ENCODE data around the gene COA3.

Gene COA3

GRCh38 chr17:42817866-42818265, 19.4 kb upstream of the COA3 start:
- DNase-seq (ENCODE audit: low spot score) = no peak

- no peak for DNase-seq (ENCODE audit: low spot score)
These were observed 16.3 kb upstream of the COA3 start for GRCh38 chr17:42814633-42815399.

- DNase-seq (ENCODE audit: low spot score) = no peak
These were observed 10.7 kb upstream of the COA3 start for GRCh38 chr17:42809250-42809649.

- no peak for DNase-seq (ENCODE audit: low spot score)
These were observed 7.7 kb upstream of the COA3 start for GRCh38 chr17:42806249-42806648.

GRCh38 chr17:42804918-42805367, 6.4 kb upstream of the COA3 start:
- DNase-seq (ENCODE audit: low spot score) = no peak

- DNase-seq (ENCODE audit: low spot score) = no peak
These were observed 4.8 kb upstream of the COA3 start for GRCh38 chr17:42803074-42803883.

GRCh38 chr17:42798011-42798382, 507 bp downstream of the COA3 start:
- no peak for DNase-seq (ENCODE audit: low spot score)

- no peak for DNase-seq (ENCODE audit: low spot score)
These were observed 1.2 kb downstream of the COA3 start for GRCh38 chr17:42797067-42798007.

- no peak for DNase-seq (ENCODE audit: low spot score)
These were observed 2.3 kb downstream of the COA3 start for GRCh38 chr17:42796066-42796758.

GRCh38 chr17:42795465-42795864, 3.0 kb downstream of the COA3 start:
- no peak for DNase-seq (ENCODE audit: low spot score)

GRCh38 chr17:42795061-42795460, 3.4 kb downstream of the COA3 start:
- DNase-seq (ENCODE audit: low spot score) = no peak

GRCh38 chr17:42792545-42792944, 6.0 kb downstream of the COA3 start:
- DNase-seq (ENCODE audit: low spot score) = no peak

GRCh38 chr17:42791948-42792347, 6.6 kb downstream of the COA3 start:
- DNase-seq (ENCODE audit: low spot score) = no peak

- no peak for DNase-seq (ENCODE audit: low spot score)
These were observed 11.2 kb downstream of the COA3 start for GRCh38 chr17:42787266-42787665.

- DNase-seq (ENCODE audit: low spot score) = no peak
These were observed 13.5 kb downstream of the COA3 start for GRCh38 chr17:42784811-42785592.

GRCh38 chr17:42784409-42784808, 14.1 kb downstream of the COA3 start:
- no peak for DNase-seq (ENCODE audit: low spot score)

- no peak for DNase-seq (ENCODE audit: low spot score)
These were observed 14.7 kb downstream of the COA3 start for GRCh38 chr17:42783791-42784138.

GRCh38 chr17:42783062-42783790, 15.3 kb downstream of the COA3 start:
- no peak for DNase-seq (ENCODE audit: low spot score)

GRCh38 chr17:42782166-42783061, 16.1 kb downstream of the COA3 start:
- DNase-seq (ENCODE audit: low spot score) = no peak

Measured in left forelimb (tissue), 1 donor.